Activated CD8-positive, alpha-beta memory T cell treated with anti-CD3 and anti-CD28 coated beads, Interleukin-2, amount 10 ng/mL, durations not matched to agents 7 days and 5 days (primary cell): ENCODE measurements around the gene CIRBP. TPM values are rescaled to one million over a fixed set of nuclear protein-coding genes. Genes with fewer than 3 reads are reported as not detected.
A peak's percentile ranks its signal among the peaks of the same experiment; 100 is the strongest.
"Not testable (repeated sequence)": the region's sequence is repeated elsewhere in the genome, so short reads cannot be mapped to it uniquely, and the experiment has no call there.

Source experiments
- ATAC-seq: fragments of 150-1000 bp; cut with Tn5 transposase; one replicate; pipeline ENCODE4 v1.10.0; 2021; ENCODE audit warnings: moderate library complexity
- CTCF ChIA-PET: fragments of 350-600 bp; sonication (Branson Sonifier 250); formaldehyde crosslinking; loops from one replicate; lab custom pipeline; 2021; ENCODE audit warnings: antibody characterized with exemption; lab: Charles Lee
- DNase-seq: peaks from one replicate; pipeline ENCODE4 v3.0.0-alpha.2; 2020
- H3K27ac Mint-ChIP-seq: one replicate; pipeline ENCODE4 v1.8.0; 2021; ENCODE audit warnings: mild to moderate bottlenecking, mixed read lengths
- H3K27me3 Mint-ChIP-seq: one replicate; pipeline ENCODE4 v1.8.0; 2021; ENCODE audit warnings: mixed read lengths
- H3K36me3 Mint-ChIP-seq: one replicate; pipeline ENCODE4 v1.8.0; 2021; ENCODE audit warnings: mild to moderate bottlenecking, mixed read lengths
- H3K4me1 Mint-ChIP-seq: one replicate; pipeline ENCODE4 v1.8.0; 2021; ENCODE audit warnings: mixed read lengths
- H3K4me3 Mint-ChIP-seq: one replicate; pipeline ENCODE4 v1.8.0; 2021; ENCODE audit warnings: mild to moderate bottlenecking, moderate library complexity, mixed read lengths
- H3K9me3 Mint-ChIP-seq: one replicate; pipeline ENCODE4 v1.8.0; 2022; ENCODE audit warnings: low read depth, mixed read lengths
- total RNA-seq, 2 experiments: library from RNA; stranded (reverse); gene quantifications; one replicate each; pipeline ENCODE4 v1.2.3, GENCODE V29; 2021

Gene CIRBP
- total RNA-seq, 2 experiments from 2014 or later, result 189 to 210 TPM

DNA sequence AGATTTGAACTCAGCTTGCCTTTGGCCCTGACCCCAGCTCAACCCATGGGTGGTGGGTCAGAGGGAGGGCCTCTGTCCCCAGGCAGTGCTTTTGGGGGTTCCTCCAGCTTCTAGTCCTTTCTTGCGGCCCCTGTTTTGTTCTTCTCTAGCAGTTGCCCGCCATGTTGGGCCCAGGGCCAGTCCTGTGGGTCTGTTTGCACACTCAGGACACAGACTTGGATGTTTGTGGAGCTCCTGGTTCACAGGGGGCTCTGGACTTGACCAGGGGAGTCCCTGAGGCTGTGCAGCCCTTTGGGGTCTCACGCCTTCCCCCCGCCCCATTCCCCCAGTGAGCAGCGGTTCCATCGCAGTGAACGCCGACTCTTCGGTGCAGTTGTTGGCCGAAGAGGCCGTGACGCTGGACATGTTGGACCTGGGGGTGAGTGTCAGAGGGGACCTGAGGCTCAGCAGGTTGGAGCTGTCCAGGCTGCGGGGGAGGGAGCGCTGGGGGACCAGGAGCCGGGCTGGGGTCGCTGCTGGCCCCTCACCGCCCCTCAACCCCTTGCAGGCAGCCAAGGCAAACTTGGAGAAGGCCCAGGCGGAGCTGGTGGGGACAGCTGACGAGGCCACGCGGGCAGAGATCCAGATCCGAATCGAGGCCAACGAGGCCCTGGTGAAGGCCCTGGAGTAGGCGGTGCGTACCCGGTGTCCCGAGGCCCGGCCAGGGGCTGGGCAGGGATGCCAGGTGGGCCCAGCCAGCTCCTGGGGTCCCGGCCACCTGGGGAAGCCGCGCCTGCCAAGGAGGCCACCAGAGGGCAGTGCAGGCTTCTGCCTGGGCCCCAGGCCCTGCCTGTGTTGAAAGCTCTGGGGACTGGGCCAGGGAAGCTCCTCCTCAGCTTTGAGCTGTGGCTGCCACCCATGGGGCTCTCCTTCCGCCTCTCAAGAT, 25.1 kb upstream of the CIRBP start:
- DNase-seq, result peak; percentile 91
- peak; percentile 38 for ATAC-seq
- CTCF ChIA-PET, result interaction anchor here (0.7 to 10.1 kb wide), 48 partner anchors 12 to 611 kb away, joined by 3 to 723 read pairs (median 4); partner anchors contain the start of genes ABCA7, CIRBP, CNN2 and FAM174C
- H3K27ac Mint-ChIP-seq, result peak overlapping the region; percentile 87
- peak overlapping the region; percentile 59 for H3K4me3 Mint-ChIP-seq
- peaks cover 5% of the 10 kb centered on the region for H3K27me3 Mint-ChIP-seq
- H3K4me1 Mint-ChIP-seq, result peaks cover 28% of the 10 kb centered on the region
- no peaks in the 10 kb centered on the region for H3K36me3 Mint-ChIP-seq
- H3K9me3 Mint-ChIP-seq, result no peaks in the 10 kb centered on the region

GRCh38 chr19:1244693-1245451, 24.3 kb upstream of the CIRBP start:
- Mint-ChIP-seq H3K27me3 (no peaks in the 10 kb centered on the region), H3K36me3 (peaks cover 2% of the 10 kb centered on the region), H3K9me3 (no peaks in the 10 kb centered on the region), H3K27ac (peak overlapping the region; percentile 87), H3K4me3 (peak overlapping the region; percentile 59), H3K4me1 (peaks cover 28% of the 10 kb centered on the region)
- ATAC-seq (no peak), DNase-seq (no peak)
- CTCF ChIA-PET, result interaction anchor here (0.7 to 10.1 kb wide), 45 partner anchors 12 to 611 kb away, joined by 3 to 723 read pairs (median 5); partner anchors contain the start of genes ABCA7, CIRBP, CNN2 and FAM174C

GRCh38 chr19:1245494-1246264, 23.5 kb upstream of the CIRBP start:
- no peak overlapping the region for H3K27ac Mint-ChIP-seq
- no peaks in the 10 kb centered on the region for H3K27me3 Mint-ChIP-seq
- CTCF ChIA-PET, result interaction anchor here (2.9 to 10.1 kb wide), 2 partner anchors 15 to 38 kb away, joined by 10 to 723 read pairs; partner anchors contain the start of gene CIRBP
- H3K4me1 Mint-ChIP-seq, result peaks cover 28% of the 10 kb centered on the region
- no peak for DNase-seq
- H3K4me3 Mint-ChIP-seq, result no peak overlapping the region
- peaks cover 2% of the 10 kb centered on the region for H3K36me3 Mint-ChIP-seq
- no peak for ATAC-seq
- H3K9me3 Mint-ChIP-seq, result no peaks in the 10 kb centered on the region

DNA sequence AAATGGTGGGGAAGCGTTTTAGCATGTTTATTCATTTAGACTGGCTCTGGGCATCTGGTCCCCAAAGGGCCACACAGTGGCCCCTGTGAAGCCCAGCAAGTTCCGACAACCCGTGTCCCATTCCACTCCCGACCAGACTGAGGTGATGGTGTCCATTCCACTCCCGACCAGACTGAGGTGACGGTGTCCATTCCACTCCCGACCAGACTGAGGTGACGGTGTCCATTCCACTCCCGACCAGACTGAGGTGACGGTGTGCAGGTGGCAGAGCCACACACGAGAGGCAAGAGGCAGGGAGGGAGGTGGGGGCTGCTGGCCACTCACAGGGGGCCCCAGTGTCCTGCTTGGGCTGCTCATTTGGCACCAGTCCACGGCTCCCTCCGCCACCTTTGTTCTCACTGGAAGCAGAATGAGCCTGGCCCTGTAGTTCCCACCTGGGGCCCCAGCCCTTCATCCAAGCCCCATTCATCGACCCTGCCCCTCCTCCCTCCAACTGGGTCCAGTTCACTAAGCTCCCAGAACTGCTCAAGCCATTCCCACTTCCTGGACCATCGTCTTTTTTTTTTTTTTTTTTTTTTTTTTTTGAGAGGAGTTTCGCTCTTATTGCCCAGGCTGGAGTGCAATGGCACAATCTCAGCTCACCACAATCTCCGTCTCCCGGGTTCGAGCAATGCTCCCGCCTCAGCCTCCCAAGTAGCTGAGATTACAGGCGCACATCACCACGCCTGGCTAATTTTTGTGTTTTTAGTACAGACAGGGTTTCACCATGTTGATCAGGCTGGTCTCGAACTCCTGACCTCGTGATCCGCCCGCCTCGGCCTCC, 22.7 kb upstream of the CIRBP start:
- not testable (repeated sequence) for ATAC-seq, DNase-seq, H3K4me3 Mint-ChIP-seq

DNA sequence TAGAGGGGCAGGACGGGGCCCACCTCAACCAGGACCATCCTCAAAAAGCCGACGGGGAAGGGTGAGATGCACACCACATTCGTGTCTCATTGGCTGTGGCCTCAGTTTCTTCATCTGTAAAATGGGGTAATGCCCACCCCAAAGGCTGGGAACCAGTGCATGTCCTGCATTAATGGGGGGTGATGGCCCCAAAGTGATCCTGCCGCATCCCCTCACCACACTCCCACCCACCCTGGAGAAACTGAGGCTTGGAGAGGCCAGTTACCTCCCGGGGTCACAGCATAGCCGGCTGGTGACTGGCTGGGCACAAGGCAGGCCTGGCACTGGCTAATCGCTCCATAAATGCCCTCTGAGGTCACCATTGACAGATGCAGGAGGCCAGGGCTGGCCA, 21.4 kb upstream of the CIRBP start:
- DNase-seq (no peak), ATAC-seq (no peak)
- Mint-ChIP-seq H3K27me3 (no peaks in the 10 kb centered on the region), H3K36me3 (peaks cover 12% of the 10 kb centered on the region), H3K4me3 (no peak overlapping the region), H3K4me1 (peaks cover 13% of the 10 kb centered on the region), H3K27ac (peak overlapping the region; percentile 70), H3K9me3 (no peaks in the 10 kb centered on the region)
- CTCF ChIA-PET, result interaction anchor here (10.1 kb wide), 1 partner anchor 13 kb away, joined by 723 read pairs; the partner anchor contains the start of gene CIRBP

More for the DNA sequence above, 22.7 kb upstream of the CIRBP start:
- not testable (repeated sequence) for H3K27me3 Mint-ChIP-seq, H3K36me3 Mint-ChIP-seq, H3K27ac Mint-ChIP-seq, H3K9me3 Mint-ChIP-seq
- CTCF ChIA-PET, result interaction anchor here (0.6 to 10.1 kb wide), 2 partner anchors 15 to 28 kb away, joined by 3 to 723 read pairs; partner anchors contain the start of gene CIRBP
- peaks cover 21% of the 10 kb centered on the region for H3K4me1 Mint-ChIP-seq

- H3K9me3 Mint-ChIP-seq, result no peaks in the 10 kb centered on the region
- CTCF ChIA-PET, result interaction anchor here (1.0 kb wide), 2 partner anchors 19 to 21 kb away, joined by 4 to 14 read pairs; partner anchors contain the start of gene CIRBP
Observed at GRCh38 chr19:1248139-1248785, 20.9 kb upstream of the CIRBP start, which contains the start of gene MIDN. MIDN (plus strand) TSS chr19:1248583; CDS start chr19:1250297, 1,714 bp downstream.

DNA sequence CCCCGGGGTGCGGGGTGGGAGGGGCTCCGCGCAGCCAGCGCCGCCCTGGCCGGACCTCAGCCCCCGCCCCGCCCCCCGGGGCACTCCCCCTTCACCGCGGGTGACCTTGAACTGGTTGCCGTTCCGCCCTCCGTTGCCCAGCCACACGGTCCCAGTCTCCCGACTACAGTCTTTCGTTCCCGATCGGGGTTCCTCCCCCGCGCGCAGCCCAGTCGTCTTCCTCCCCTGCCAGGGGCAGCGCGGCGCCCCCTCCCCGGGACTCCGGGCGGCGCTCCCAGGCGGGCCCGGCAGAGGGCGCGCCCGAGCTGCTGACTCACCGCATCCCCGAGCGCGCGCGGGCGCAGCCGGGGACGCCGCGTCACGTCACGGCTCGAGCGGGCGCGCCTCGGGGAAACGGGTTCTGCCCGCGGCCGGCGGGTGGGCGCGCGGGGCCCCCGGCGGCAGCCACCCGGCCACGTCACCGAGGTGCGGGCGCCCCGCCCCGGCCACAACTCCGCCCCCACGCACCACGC, 20.3 kb upstream of the CIRBP start:
- CTCF ChIA-PET, result interaction anchor here (0.6 to 1.0 kb wide), 4 partner anchors 8 to 25 kb away, joined by 3 to 14 read pairs (median 4); partner anchors contain the start of gene CIRBP
- no peaks in the 10 kb centered on the region for H3K9me3 Mint-ChIP-seq
- no peaks in the 10 kb centered on the region for H3K27me3 Mint-ChIP-seq
- H3K4me3 Mint-ChIP-seq, result peak overlapping the region; percentile 79
- H3K36me3 Mint-ChIP-seq, result peaks cover 15% of the 10 kb centered on the region
- H3K4me1 Mint-ChIP-seq, result peaks cover 8% of the 10 kb centered on the region
- DNase-seq (peak; percentile 85), ATAC-seq (peak; percentile 18)
- H3K27ac Mint-ChIP-seq, result peak overlapping the region; percentile 91

More at GRCh38 chr19:1248139-1248785, 20.9 kb upstream of the CIRBP start, which contains the start of gene MIDN:
- H3K4me1 Mint-ChIP-seq, result peaks cover 8% of the 10 kb centered on the region
- peak within 1 kb of the TSS; percentile 91 for H3K27ac Mint-ChIP-seq
- ATAC-seq (peak; percentile 26), DNase-seq (peak; percentile 88)
- H3K27me3 Mint-ChIP-seq, result no peaks in the 10 kb centered on the region
- H3K4me3 Mint-ChIP-seq, result peak within 1 kb of the TSS; percentile 79
- peaks cover 12% of the 10 kb centered on the region for H3K36me3 Mint-ChIP-seq

DNA sequence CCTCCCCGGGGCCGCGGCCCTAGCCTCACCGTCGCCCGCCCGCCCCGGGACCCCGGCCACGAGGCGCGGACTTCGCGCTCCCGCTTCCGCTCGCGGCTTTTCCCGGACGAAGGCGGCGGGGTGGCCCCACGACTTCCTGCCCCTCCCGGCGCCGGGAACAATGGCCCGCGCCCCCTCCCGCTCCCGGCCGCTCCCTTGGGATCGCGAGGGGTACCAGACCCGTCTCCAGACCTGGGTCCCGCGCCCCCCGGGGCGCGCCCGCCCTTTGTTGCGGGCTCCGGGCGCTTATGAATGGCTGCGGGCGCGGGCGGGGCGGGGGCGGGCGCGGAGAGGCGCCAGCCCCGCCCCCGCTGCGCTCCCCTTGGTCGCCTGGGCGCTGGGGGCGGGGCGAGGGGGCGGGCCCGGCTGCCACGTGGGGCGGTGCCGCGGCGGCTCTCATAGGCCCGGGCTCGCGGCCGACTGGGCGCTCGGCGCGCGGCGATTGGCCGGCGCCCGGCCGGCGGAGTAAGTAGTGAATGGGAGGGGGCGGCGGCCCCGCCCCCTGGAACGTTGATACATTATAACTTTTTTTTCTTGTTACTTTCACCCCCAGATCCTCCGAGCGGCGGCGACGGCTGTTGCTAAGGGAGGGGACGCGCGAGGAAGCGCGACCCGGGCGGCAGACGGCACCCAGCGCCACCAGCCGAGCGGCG, 19.7 kb upstream of the CIRBP start:
- no peaks in the 10 kb centered on the region for H3K27me3 Mint-ChIP-seq
- peaks cover 9% of the 10 kb centered on the region for H3K4me1 Mint-ChIP-seq
- peak overlapping the region; percentile 82 for H3K27ac Mint-ChIP-seq
- H3K4me3 Mint-ChIP-seq, result peak overlapping the region; percentile 74
- H3K36me3 Mint-ChIP-seq, result peaks cover 20% of the 10 kb centered on the region
- no peaks in the 10 kb centered on the region for H3K9me3 Mint-ChIP-seq
- ATAC-seq, result peak; percentile 56
- DNase-seq, result peak; percentile 95
- CTCF ChIA-PET, result interaction anchor here (0.6 to 1.0 kb wide), 5 partner anchors 9 to 25 kb away, joined by 3 to 14 read pairs (median 4); partner anchors contain the start of gene CIRBP

GRCh38 chr19:1249990-1250436, 19.1 kb upstream of the CIRBP start:
- Mint-ChIP-seq H3K27me3 (no peaks in the 10 kb centered on the region), H3K4me3 (peak overlapping the region; percentile 74), H3K36me3 (peaks cover 25% of the 10 kb centered on the region), H3K27ac (peak overlapping the region; percentile 82), H3K9me3 (no peaks in the 10 kb centered on the region), H3K4me1 (peaks cover 11% of the 10 kb centered on the region)
- CTCF ChIA-PET, result interaction anchor here (1.0 kb wide), 1 partner anchor 17 kb away, joined by 9 read pairs; no protein-coding TSS in a partner anchor
- ATAC-seq (no peak), DNase-seq (no peak)

DNA sequence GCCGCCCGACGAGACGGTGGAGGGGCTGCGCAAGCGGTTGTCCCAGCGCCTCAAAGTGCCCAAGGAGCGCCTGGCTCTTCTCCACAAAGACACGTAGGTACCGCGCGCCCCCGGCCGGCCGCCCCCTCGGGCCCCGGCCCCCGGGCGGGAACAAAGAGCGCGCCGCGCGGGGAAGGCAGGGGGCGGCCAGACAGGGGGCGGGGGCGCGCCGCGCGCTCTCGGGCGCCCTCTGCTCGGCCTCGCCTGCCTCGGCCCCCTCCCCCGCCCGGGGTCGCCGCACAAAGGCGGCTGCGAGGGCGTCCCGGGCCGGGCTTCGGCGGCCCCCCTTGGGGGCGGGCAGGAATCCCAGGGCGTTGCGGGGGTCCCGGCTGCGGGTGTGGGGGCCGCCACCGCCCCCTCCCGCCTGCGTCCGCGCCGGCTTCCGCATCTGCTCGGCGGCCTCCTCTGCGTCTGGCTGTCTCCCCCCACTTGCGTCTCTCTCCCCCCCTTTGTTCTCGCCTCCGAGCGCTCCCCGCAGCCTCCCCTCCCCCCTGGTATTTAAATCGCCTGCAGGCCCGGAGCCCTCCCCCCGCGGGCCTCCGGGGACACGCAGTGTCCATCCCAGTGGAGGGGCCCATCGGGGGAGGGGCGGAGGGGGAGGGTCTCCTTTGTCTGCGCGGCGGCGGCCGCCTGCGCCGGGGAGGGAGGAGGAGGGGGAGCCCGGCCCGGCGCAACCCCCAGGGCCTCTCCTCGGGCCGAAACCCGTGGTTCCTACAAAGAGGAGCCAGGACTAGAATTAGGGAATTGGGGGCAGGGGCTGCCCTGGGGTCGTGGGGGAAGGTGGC, 18.5 kb upstream of the CIRBP start:
- CTCF ChIA-PET, result interaction anchor here (0.9 to 5.9 kb wide), 3 partner anchors 11 to 17 kb away, joined by 3 to 88 read pairs (median 9); partner anchors contain the start of gene CIRBP
- no peak for ATAC-seq
- H3K36me3 Mint-ChIP-seq, result peaks cover 30% of the 10 kb centered on the region
- peak overlapping the region; percentile 92 for H3K27ac Mint-ChIP-seq
- peak overlapping the region; percentile 98 for H3K4me3 Mint-ChIP-seq
- DNase-seq, result peak; percentile 76
- no peaks in the 10 kb centered on the region for H3K9me3 Mint-ChIP-seq
- H3K27me3 Mint-ChIP-seq, result no peaks in the 10 kb centered on the region
- peaks cover 13% of the 10 kb centered on the region for H3K4me1 Mint-ChIP-seq
